GM19452 (cell line): Measurements from ENCODE around the gene RBM7.

Experiments
- ATAC-seq: cut with Tn5 transposase; IDR thresholded peaks from one replicate; pipeline ENCODE4 v1.9.1; 2021; ENCODE audit not compliant: unreplicated experiment

RBM7 gene

DNA sequence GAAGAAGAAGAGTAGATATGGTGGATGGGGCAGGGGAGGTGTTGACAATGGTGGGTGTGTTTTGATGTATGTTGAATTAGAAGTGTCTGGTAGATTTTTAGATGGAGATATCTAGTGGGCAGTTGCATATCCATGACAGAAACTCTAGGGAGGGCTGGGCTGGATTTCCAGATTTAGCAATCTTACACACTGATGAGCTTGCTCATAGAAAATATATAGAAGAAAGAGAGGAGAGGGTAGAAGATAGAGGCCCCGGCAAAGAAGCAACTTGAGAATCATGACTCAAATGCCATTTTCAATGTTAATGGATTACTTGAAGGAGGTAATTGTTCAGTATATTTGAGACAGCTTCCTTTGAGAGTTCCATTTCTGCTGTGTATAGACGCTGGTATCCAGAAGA lies 47.0 kb downstream of the RBM7 start:
- no peak for ATAC-seq

DNA sequence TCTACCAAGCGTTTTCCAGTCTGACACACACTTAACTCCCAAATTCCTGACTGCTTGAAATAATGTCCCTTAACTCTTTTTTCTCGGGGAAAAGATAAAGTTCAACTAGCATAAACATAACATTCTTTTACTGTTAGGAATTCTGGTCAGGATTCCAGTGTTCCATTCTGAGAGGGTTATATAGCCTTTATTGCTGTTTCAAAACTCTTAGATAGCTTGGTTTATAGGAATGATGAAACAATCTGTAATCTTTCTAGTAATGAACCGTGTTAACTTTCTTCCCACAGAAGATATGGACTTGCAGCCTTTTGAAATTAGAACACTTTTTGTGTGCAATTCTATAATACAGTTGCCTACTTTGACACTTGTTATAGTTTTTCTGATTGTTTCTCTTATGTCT lies 47.4 kb downstream of the RBM7 start:
- ATAC-seq, result no peak

DNA sequence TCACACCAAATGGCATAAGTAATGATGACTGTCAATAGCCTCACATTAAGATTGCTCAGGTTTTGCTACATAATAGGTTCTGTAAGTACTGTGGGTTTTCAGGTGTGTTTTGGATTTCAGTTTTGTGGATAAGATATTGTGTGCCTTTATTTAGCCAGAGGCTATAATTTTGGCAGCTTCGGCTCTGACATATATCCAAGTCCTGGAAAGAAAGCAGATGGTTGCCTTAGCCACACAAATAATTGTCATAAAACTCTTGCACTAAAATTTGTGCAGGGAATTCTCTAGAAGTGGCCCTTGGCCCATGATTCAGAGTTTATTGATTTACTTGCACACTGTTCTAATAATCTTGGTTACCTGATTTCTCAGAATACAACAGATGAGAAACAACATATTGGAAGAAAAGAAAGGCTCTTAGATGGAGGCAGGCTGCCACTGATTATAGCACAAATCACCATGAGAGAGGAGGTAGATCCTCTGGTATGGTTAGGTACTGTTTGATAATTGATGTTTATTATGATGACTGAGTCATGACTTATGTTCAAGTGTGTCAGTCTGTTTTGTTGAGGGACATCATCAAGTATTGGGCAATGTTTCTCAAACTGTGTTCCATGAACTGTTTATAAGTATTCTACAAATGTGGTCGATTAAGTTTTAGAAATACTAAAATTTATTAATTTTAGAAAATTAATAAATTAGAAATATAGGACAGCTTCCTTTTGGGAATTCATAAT lies 48.5 kb downstream of the RBM7 start:
- ATAC-seq, result no peak

DNA sequence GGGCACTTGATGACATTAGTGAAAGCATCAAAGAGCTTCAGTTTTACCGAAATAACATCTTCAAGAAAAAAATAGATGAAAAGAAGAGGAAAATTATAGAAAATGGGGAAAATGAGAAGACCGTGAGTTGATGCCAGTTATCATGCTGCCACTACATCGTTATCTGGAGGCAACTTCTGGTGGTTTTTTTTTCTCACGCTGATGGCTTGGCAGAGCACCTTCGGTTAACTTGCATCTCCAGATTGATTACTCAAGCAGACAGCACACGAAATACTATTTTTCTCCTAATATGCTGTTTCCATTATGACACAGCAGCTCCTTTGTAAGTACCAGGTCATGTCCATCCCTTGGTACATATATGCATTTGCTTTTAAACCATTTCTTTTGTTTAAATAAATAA lies 49.4 kb downstream of the RBM7 start:
- no peak for ATAC-seq

DNA sequence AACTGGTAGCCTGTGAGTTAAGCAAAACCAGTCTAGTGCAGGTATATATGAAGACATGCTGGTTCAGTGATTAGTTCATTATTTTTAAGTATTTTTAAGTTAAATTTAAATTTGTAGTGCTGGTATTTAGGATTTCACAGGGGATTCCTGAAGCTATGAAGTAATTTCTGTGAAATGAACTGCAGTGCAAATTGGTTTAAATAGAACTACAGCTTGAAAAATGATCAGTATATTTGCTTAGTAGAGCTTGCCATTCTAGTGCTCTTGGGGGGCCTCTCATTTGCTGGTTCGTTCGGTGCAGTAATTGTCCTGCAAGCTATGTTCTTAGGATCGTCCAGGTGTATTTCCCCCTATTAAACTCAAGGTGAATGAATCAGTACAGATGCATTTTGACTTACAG lies 51.9 kb downstream of the RBM7 start:
- ATAC-seq, result no peak
